VCaP (cell line): ENCODE data around the gene EBLN2.
"Not testable (repeated sequence)": the region's sequence is repeated elsewhere in the genome, so short reads cannot be mapped to it uniquely, and the experiment has no call there.

Experiments used
- H3K27ac ChIP-seq: fragments of 450-650 bp; 2 replicates; pipeline ENCODE4 v1.5.1; 2017
- TF ChIP-seq, protein P1 (sequence below): fragments of 450-650 bp; conservative IDR thresholded peaks from 2 replicates; pipeline ENCODE4 v1.5.1; 2017; ENCODE audit warnings: mild to moderate bottlenecking, moderate library complexity

The EBLN2 gene

GRCh38 chr3:73060302-73060723 lies 1.1 kb upstream of the EBLN2 start:
- TF ChIP-seq, protein P1, sequence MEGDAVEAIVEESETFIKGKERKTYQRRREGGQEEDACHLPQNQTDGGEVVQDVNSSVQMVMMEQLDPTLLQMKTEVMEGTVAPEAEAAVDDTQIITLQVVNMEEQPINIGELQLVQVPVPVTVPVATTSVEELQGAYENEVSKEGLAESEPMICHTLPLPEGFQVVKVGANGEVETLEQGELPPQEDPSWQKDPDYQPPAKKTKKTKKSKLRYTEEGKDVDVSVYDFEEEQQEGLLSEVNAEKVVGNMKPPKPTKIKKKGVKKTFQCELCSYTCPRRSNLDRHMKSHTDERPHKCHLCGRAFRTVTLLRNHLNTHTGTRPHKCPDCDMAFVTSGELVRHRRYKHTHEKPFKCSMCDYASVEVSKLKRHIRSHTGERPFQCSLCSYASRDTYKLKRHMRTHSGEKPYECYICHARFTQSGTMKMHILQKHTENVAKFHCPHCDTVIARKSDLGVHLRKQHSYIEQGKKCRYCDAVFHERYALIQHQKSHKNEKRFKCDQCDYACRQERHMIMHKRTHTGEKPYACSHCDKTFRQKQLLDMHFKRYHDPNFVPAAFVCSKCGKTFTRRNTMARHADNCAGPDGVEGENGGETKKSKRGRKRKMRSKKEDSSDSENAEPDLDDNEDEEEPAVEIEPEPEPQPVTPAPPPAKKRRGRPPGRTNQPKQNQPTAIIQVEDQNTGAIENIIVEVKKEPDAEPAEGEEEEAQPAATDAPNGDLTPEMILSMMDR, result no peak
- H3K27ac ChIP-seq, result no peak overlapping the region

DNA sequence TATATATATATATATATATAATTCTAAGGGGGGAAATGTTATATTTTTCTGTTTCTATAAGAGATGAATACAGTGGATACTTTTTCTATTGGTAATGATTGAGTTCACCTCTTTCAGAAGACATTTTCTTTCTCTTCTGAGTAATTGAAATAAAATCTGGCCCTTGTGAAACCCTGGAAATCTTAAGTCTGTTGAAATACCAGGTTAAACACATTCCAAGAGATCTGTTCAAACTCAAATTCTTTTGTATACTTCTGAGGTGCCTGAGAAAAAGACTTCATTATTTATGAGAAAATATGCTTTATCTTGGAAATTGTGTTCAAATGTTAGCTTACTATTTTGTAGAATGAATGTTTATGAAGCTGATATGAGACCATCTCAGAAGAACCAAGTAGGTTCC lies 4.8 kb downstream of the EBLN2 start:
- H3K27ac ChIP-seq, result not testable (repeated sequence)

GRCh38 chr3:73068419-73068818 lies 7.0 kb downstream of the EBLN2 start:
- TF ChIP-seq, protein P1, result no peak
- no peak overlapping the region for H3K27ac ChIP-seq

DNA sequence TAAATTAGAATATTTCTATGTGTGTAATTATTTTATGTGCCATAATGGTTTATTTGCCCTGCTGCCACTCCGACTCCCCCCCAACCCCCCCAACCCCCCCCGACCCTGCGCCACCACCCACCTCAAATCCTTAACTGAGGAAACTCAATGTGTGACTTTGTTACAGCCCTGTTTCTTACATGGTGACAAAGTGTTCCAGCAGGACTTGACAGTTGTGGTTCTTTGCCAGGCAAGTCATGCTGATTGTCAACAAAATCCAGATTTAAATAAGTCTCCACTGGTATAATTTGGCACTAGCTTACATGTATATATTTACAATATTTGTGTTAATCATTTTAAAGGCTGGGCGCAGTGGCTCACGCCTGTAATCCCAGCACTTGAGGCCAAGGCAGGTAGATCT lies 7.7 kb downstream of the EBLN2 start:
- H3K27ac ChIP-seq, result no peak overlapping the region
- TF ChIP-seq, protein P1, result no peak

- TF ChIP-seq, protein P1, result no peak
- H3K27ac ChIP-seq, result no peak overlapping the region
Observed at GRCh38 chr3:73069775-73070444, 8.5 kb downstream of the EBLN2 start.

GRCh38 chr3:73070675-73071575 lies 9.5 kb downstream of the EBLN2 start:
- H3K27ac ChIP-seq, result no peak overlapping the region
- TF ChIP-seq, protein P1, result no peak

DNA sequence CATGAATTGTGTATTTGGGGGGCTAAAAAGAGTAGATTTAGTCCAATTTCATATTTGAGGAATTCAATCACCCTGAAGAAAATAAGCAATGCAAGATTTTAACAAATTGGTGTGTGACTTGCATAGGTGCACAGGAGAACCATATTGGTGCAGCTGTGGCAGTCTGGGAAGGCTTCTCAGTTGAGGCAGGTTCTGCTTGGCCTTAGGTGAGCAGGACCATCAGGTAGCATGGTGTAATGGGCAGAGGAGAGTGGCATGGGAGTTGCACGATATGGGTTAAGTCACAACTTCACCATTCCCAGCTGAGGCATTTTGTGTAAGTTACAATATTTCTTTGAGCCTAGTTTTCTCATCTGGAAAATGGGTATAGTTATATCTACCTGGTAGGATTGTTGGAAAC lies 10.5 kb downstream of the EBLN2 start:
- TF ChIP-seq, protein P1, result no peak
- no peak overlapping the region for H3K27ac ChIP-seq

DNA sequence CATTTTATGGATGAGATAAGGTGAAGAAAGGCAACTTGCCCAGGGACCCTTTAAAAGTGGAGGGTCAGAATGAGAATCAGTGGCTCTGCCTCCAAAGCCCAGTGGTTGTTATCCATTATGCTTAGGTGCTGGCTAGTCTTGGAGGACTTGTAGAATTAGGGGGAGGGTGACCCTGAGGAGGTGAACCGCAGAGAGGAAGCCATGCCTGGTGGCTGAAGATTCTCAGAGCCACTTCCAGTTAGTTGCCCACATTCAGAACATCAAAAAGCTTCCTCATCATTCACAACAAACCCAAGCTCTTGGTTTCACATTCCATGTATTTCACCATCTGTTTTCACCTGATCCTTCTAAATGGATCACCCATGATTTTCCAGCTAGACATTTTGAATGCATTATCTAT lies 11.2 kb downstream of the EBLN2 start:
- H3K27ac ChIP-seq, result no peak overlapping the region
- TF ChIP-seq, protein P1, result no peak
